GM12892 (cell line): ENCODE results near the gene DDTL.
"Not testable (repeated sequence)": the region's sequence is repeated elsewhere in the genome, so short reads cannot be mapped to it uniquely, and the experiment has no call there.

Source experiments
- POLR2A ChIP-seq: IDR thresholded peaks from 2 replicates; pipeline ENCODE4 v1.6.1; 2011; ENCODE audit warnings: low read depth, low read length, control low read depth
- POLR2AphosphoS5 ChIP-seq: IDR thresholded peaks from 2 replicates; pipeline ENCODE4 v1.6.1; 2011; ENCODE audit warnings: low read depth, low read length, control low read depth
- TAF1 ChIP-seq: IDR thresholded peaks from 2 replicates; pipeline ENCODE4 v1.6.1; 2011; ENCODE audit warnings: low read depth, mild to moderate bottlenecking, control low read depth, low read length, borderline replicate concordance

- not testable (repeated sequence) for TF ChIP-seq POLR2A, POLR2AphosphoS5, TAF1
These were observed 11.7 kb upstream of the DDTL start for GRCh38 chr22:23954991-23955305.
